Activated CD8-positive, alpha-beta T cell treated with anti-CD3 and anti-CD28 coated beads for 36 hours (primary cell): Measurements from ENCODE around the gene SF1. TPM values are rescaled to one million over a fixed set of nuclear protein-coding genes. Genes with fewer than 3 reads are reported as not detected.

ENCODE experiments used
- ATAC-seq: fragments of 200-7000 bp; cut with Tn5 transposase; one replicate; pipeline ENCODE4 v1.10.0; 2021; ENCODE audit warnings: mild to moderate bottlenecking, moderate library complexity
- CTCF ChIA-PET: fragments of 350-600 bp; sonication (Branson Sonifier 250); formaldehyde crosslinking; loops from one replicate; lab custom pipeline; 2021; ENCODE audit warnings: antibody characterized with exemption; lab: Charles Lee
- POLR2A ChIA-PET: fragments of 350-600 bp; sonication (Branson Sonifier 250); formaldehyde crosslinking; loops from one replicate; lab custom pipeline; 2021; ENCODE audit warnings: antibody characterized with exemption; lab: Charles Lee
- DNase-seq: peaks from one replicate; pipeline ENCODE4 v3.0.0-alpha.2; 2020
- H3K27ac Mint-ChIP-seq: one replicate; pipeline ENCODE4 v1.8.0; 2021; ENCODE audit warnings: mild to moderate bottlenecking, mixed read lengths
- H3K27me3 Mint-ChIP-seq: one replicate; pipeline ENCODE4 v1.8.0; 2021; ENCODE audit warnings: mixed read lengths
- H3K36me3 Mint-ChIP-seq: one replicate; pipeline ENCODE4 v1.8.0; 2021; ENCODE audit warnings: low read depth, mixed read lengths
- H3K4me1 Mint-ChIP-seq: one replicate; pipeline ENCODE4 v1.8.0; 2021; ENCODE audit warnings: low read depth, mixed read lengths
- H3K4me3 Mint-ChIP-seq: one replicate; pipeline ENCODE4 v1.8.0; 2021; ENCODE audit warnings: mild to moderate bottlenecking, moderate library complexity, mixed read lengths
- H3K9me3 Mint-ChIP-seq: one replicate; pipeline ENCODE4 v1.8.0; 2021; ENCODE audit warnings: mixed read lengths
- CTCF ChIP-seq: fragments of 200-600 bp; IDR thresholded peaks from one replicate; pipeline ENCODE4 v1.8.0; 2022; ENCODE audit warnings: antibody characterized with exemption, mild to moderate bottlenecking
- intact Hi-C: fragments of 100-400 bp; cut with micrococcal nuclease; formaldehyde crosslinking; loops from one replicate; pipeline ENCODE4 v1.10.0; 2022
- total RNA-seq, 2 experiments: library from RNA; stranded (reverse); gene quantifications; one replicate each; pipeline ENCODE4 v1.2.3, GENCODE V29; 2021

SF1 gene
- total RNA-seq, 2 experiments from 2014 or later: 325 to 342 TPM

- ATAC-seq: no peak
- H3K27ac Mint-ChIP-seq: no peak overlapping the region
- H3K27me3 Mint-ChIP-seq: no peaks in the 10 kb centered on the region
- H3K4me1 Mint-ChIP-seq: peaks cover 14% of the 10 kb centered on the region
- peaks cover 2% of the 10 kb centered on the region for H3K36me3 Mint-ChIP-seq
- H3K4me3 Mint-ChIP-seq: no peak overlapping the region
- no peak for TF ChIP-seq CTCF
- no peaks in the 10 kb centered on the region for H3K9me3 Mint-ChIP-seq
- ChIA-PET POLR2A (interaction anchor here (0.7 to 1.6 kb wide), 5 partner anchors 9 to 90 kb away, joined by 3 to 8 read pairs (median 5); no protein-coding TSS in a partner anchor), CTCF (interaction anchor here (0.9 to 2.0 kb wide), 6 partner anchors 10 to 103 kb away, joined by 3 to 10 read pairs (median 4); no protein-coding TSS in a partner anchor)
- intact Hi-C loops: no loop called here
- DNase-seq: no peak
Observed at GRCh38 chr11:64784813-64785581, 6.7 kb upstream of the SF1 start.

- DNase-seq (no peak), ATAC-seq (no peak)
- Mint-ChIP-seq H3K9me3 (no peaks in the 10 kb centered on the region), H3K27ac (peak overlapping the region; percentile 96), H3K36me3 (peaks cover 44% of the 10 kb centered on the region), H3K4me3 (peak overlapping the region; percentile 81), H3K27me3 (no peaks in the 10 kb centered on the region), H3K4me1 (peaks cover 52% of the 10 kb centered on the region)
- ChIA-PET CTCF (interaction anchor here (0.6 to 1.3 kb wide), 7 partner anchors 10 to 236 kb away, joined by 3 to 5 read pairs (median 4); partner anchors contain the start of genes ARL2 and RASGRP2), POLR2A (interaction anchor here (0.7 to 24.1 kb wide), 9 partner anchors 9 to 803 kb away, joined by 3 to 331 read pairs (median 8); partner anchors contain the start of genes MEN1, PYGM and RASGRP2)
- TF ChIP-seq CTCF: no peak
- intact Hi-C loops: no loop called here
Observed at GRCh38 chr11:64778223-64778472, 194 bp downstream of the SF1 start.

- H3K4me3 Mint-ChIP-seq: peak overlapping the region; percentile 95
- no peak for TF ChIP-seq CTCF
- DNase-seq (peak; percentile 82), ATAC-seq (peak; percentile 4)
- H3K9me3 Mint-ChIP-seq: no peaks in the 10 kb centered on the region
- CTCF ChIA-PET: interaction anchor here (0.7 to 3.9 kb wide), 4 partner anchors 10 to 89 kb away, joined by 3 to 35 read pairs (median 10); no protein-coding TSS in a partner anchor
- intact Hi-C loops: no loop called here
- POLR2A ChIA-PET: interaction anchor here (1.2 to 24.1 kb wide), 5 partner anchors 10 to 33 kb away, joined by 3 to 331 read pairs (median 10); partner anchors contain the start of genes MEN1, PYGM and RASGRP2
- H3K36me3 Mint-ChIP-seq: peaks cover 49% of the 10 kb centered on the region
- H3K27ac Mint-ChIP-seq: peak overlapping the region; percentile 83
- no peaks in the 10 kb centered on the region for H3K27me3 Mint-ChIP-seq
- H3K4me1 Mint-ChIP-seq: peaks cover 57% of the 10 kb centered on the region
Observed at GRCh38 chr11:64777449-64778222, 706 bp downstream of the SF1 start.

- peaks cover 57% of the 10 kb centered on the region for H3K36me3 Mint-ChIP-seq
- H3K4me3 Mint-ChIP-seq: peak overlapping the region; percentile 95
- H3K9me3 Mint-ChIP-seq: no peaks in the 10 kb centered on the region
- CTCF ChIA-PET: interaction anchor here (0.7 to 3.9 kb wide), 5 partner anchors 9 to 88 kb away, joined by 3 to 35 read pairs (median 4); no protein-coding TSS in a partner anchor
- TF ChIP-seq CTCF: no peak
- intact Hi-C loops: no loop called here
- ATAC-seq: no peak
- peaks cover 64% of the 10 kb centered on the region for H3K4me1 Mint-ChIP-seq
- H3K27me3 Mint-ChIP-seq: no peaks in the 10 kb centered on the region
- DNase-seq: no peak
- peak overlapping the region; percentile 83 for H3K27ac Mint-ChIP-seq
- POLR2A ChIA-PET: interaction anchor here (0.7 to 24.1 kb wide), 7 partner anchors 11 to 644 kb away, joined by 3 to 331 read pairs (median 4); partner anchors contain the start of genes EHD1, PYGM and RASGRP2
Observed at GRCh38 chr11:64776875-64777274, 1.5 kb downstream of the SF1 start.
